ENCODE measurements around the gene PIP5K1B.

The PIP5K1B gene

GRCh38 chr9:68819065-68819464 lies 114.0 kb downstream of the PIP5K1B start:
- no peak for DNase-seq (ENCODE audit: low spot score)

GRCh38 chr9:68821911-68822310 lies 116.9 kb downstream of the PIP5K1B start:
- DNase-seq (ENCODE audit: low spot score): no peak

- DNase-seq (ENCODE audit: low spot score): no peak
These were observed 117.6 kb downstream of the PIP5K1B start for GRCh38 chr9:68822596-68823165.

GRCh38 chr9:68825762-68826472 lies 120.9 kb downstream of the PIP5K1B start:
- DNase-seq (ENCODE audit: low spot score): no peak

- DNase-seq (ENCODE audit: low spot score): no peak
These were observed 123.1 kb downstream of the PIP5K1B start for GRCh38 chr9:68827837-68828744.

GRCh38 chr9:68832101-68832500 lies 127.1 kb downstream of the PIP5K1B start:
- DNase-seq (ENCODE audit: low spot score): no peak

- DNase-seq (ENCODE audit: low spot score): no peak
These were observed 128.0 kb downstream of the PIP5K1B start for GRCh38 chr9:68832861-68833518.

- DNase-seq (ENCODE audit: low spot score): no peak
These were observed 130.0 kb downstream of the PIP5K1B start for GRCh38 chr9:68834931-68835520.

GRCh38 chr9:68836788-68837187 lies 131.7 kb downstream of the PIP5K1B start:
- DNase-seq (ENCODE audit: low spot score): no peak

GRCh38 chr9:68838245-68838644 lies 133.2 kb downstream of the PIP5K1B start:
- no peak for DNase-seq (ENCODE audit: low spot score)

- DNase-seq (ENCODE audit: low spot score): no peak
These were observed 136.4 kb downstream of the PIP5K1B start for GRCh38 chr9:68841276-68842052.

- DNase-seq (ENCODE audit: low spot score): no peak
These were observed 137.5 kb downstream of the PIP5K1B start for GRCh38 chr9:68842568-68842967.

GRCh38 chr9:68843239-68843638 lies 138.2 kb downstream of the PIP5K1B start:
- DNase-seq (ENCODE audit: low spot score): no peak

- DNase-seq (ENCODE audit: low spot score): no peak
These were observed 139.1 kb downstream of the PIP5K1B start for GRCh38 chr9:68844157-68844556.

GRCh38 chr9:68844631-68845612 lies 139.9 kb downstream of the PIP5K1B start:
- peak; percentile 1 for DNase-seq (ENCODE audit: low spot score)

GRCh38 chr9:68847765-68848164 lies 142.7 kb downstream of the PIP5K1B start:
- DNase-seq (ENCODE audit: low spot score): no peak

GRCh38 chr9:68851657-68852056 lies 146.6 kb downstream of the PIP5K1B start:
- peak; percentile 20 for DNase-seq (ENCODE audit: low spot score)

GRCh38 chr9:68852941-68853340 lies 147.9 kb downstream of the PIP5K1B start:
- no peak for DNase-seq (ENCODE audit: low spot score)

- no peak for DNase-seq (ENCODE audit: low spot score)
These were observed 154.3 kb downstream of the PIP5K1B start for GRCh38 chr9:68859347-68859746.

- no peak for DNase-seq (ENCODE audit: low spot score)
These were observed 155.4 kb downstream of the PIP5K1B start for GRCh38 chr9:68860419-68860818.
